ENCODE measurements around the gene TMIE. TPM values are rescaled to one million over a fixed set of nuclear protein-coding genes. Genes with fewer than 3 reads are reported as not detected.

The TMIE gene
- total and polyA plus RNA-seq, 10 of the 15 experiments (the other 5 are each of a cell fraction or from before 2014, with no cell fraction given), result not detected

- H3K9me3 ChIP-seq (replicated peaks; ENCODE audit: control insufficient read depth, insufficient read depth, low read length), result no peaks in the 10 kb centered on the region
- no TSS peak for BruUV-seq (replicated peaks)
- POLR2A ChIA-PET, result no interaction called here
- TF ChIP-seq RCOR1 (conservative IDR thresholded peaks at IDR 0.05; ENCODE audit: low read depth, low read length) (no peak), CHD2 (IDR thresholded peaks at IDR 0.05; ENCODE audit: borderline replicate concordance, low read depth, low read length) (no peak), KAT2A (conservative IDR thresholded peaks at IDR 0.05; ENCODE audit: control insufficient read depth, low read depth, low read length) (no peak), REST (IDR thresholded peaks at IDR 0.05; ENCODE audit: low read depth, low read length) (no peak), RUNX3 (IDR thresholded peaks at IDR 0.05; ENCODE audit: low read length) (no peak), SUPT20H (IDR thresholded peaks at IDR 0.05; ENCODE audit: borderline replicate concordance, control insufficient read depth, low read depth, low read length) (no peak), SPI1 (IDR thresholded peaks at IDR 0.05; ENCODE audit: borderline replicate concordance, insufficient read depth, low read depth, low read length) (no peak), KDM1A (IDR thresholded peaks at IDR 0.05; ENCODE audit: borderline replicate concordance) (no peak), PAX8 (IDR thresholded peaks at IDR 0.05) (no peak), BCL3 (IDR thresholded peaks at IDR 0.05; ENCODE audit: borderline replicate concordance, insufficient read depth, low read depth, low read length, poor library complexity, severe bottlenecking) (no peak), ZNF384 (IDR thresholded peaks at IDR 0.05; ENCODE audit: borderline replicate concordance, low read depth, low read length) (no peak), CEBPB (IDR thresholded peaks at IDR 0.05; ENCODE audit: borderline replicate concordance in 1 of 2, low read depth in 2 of 2, low read length in 2 of 2) (no peak), NR2F1 (conservative IDR thresholded peaks at IDR 0.05) (no peak), SMC3 (IDR thresholded peaks at IDR 0.05; ENCODE audit: borderline replicate concordance, low read length) (no peak), CTCF (IDR thresholded peaks at IDR 0.05 in 2 of 3, conservative IDR thresholded peaks at IDR 0.05 in 1 of 3; ENCODE audit: control insufficient read depth in 2 of 3, extremely low read depth in 1 of 3, insufficient read depth in 1 of 3, low read depth in 3 of 3, low read length in 3 of 3) (no peak), E2F4 (IDR thresholded peaks at IDR 0.05; ENCODE audit: low read depth, low read length) (no peak), PML (IDR thresholded peaks at IDR 0.05; ENCODE audit: low read length) (no peak), TARDBP (IDR thresholded peaks at IDR 0.05; ENCODE audit: borderline replicate concordance) (no peak)
- H4K20me1 ChIP-seq (ENCODE audit: control insufficient read depth, insufficient read depth), result no peaks in the 10 kb centered on the region
- no peaks in the 10 kb centered on the region for H3K27me3 ChIP-seq (replicated peaks in 1 of 2; ENCODE audit: control insufficient read depth in 2 of 2, insufficient read depth in 2 of 2, low read length in 1 of 2)
- H3K4me1 ChIP-seq (ENCODE audit: control insufficient read depth, insufficient read depth, low read length), result peaks cover 5% of the 10 kb centered on the region
- SMC1A ChIA-PET (ENCODE audit: uncharacterized antibody, unreplicated experiment), result no interaction called here
- intact Hi-C loops (cut with micrococcal nuclease; ENCODE audit: unreplicated experiment), result no loop called here
- H3K4me3 ChIP-seq, result no peak overlapping the region
- no peaks in the 10 kb centered on the region for H3K36me3 ChIP-seq (ENCODE audit: control insufficient read depth in 2 of 2, insufficient read depth in 2 of 2, low read length in 1 of 2)
- RAD21 ChIA-PET (ENCODE audit: unreplicated experiment), result no interaction called here
- H3K4me2 ChIP-seq (ENCODE audit: control insufficient read depth, insufficient read depth), result no peak overlapping the region
- FAIRE-seq (no peak), DNase-seq (ENCODE audit: low read depth, low spot score) (no peak), ATAC-seq (no peak)
- no peak overlapping the region for H3K27ac ChIP-seq (ENCODE audit: control insufficient read depth, insufficient read depth)
- in situ Hi-C loops (cut with MboI), result no loop called here
- CTCF ChIA-PET, result no interaction called here
- H2AFZ ChIP-seq (ENCODE audit: control insufficient read depth, low read depth, low read length), result no peak overlapping the region
- H3K9ac ChIP-seq (ENCODE audit: control insufficient read depth, insufficient read depth, low read length), result no peak overlapping the region
- H3K79me2 ChIP-seq (ENCODE audit: control insufficient read depth, insufficient read depth, low read length), result no peaks in the 10 kb centered on the region
- WGBS (ENCODE audit: insufficient coverage, insufficient replicate concordance, low lambda C conversion rate, missing lambda C conversion rate), result 81% methylated on average over 6 of the region's 6 CpGs
Measured at GRCh38 chr3:46755646-46756045, 54.5 kb downstream of the TMIE start.

Measured in GM12878 (cell line).